SK-N-SH treated with all-trans-retinoic acid at 6 μM for 48 hours (cell line): ENCODE results near the gene KIAA0513.

Experiments used
- ATAC-seq: fragments of 200-7000 bp; cut with Tn5 transposase; 3 replicates; pipeline ENCODE4 v1.9.1; 2020; ENCODE audit warnings: mild to moderate bottlenecking, moderate library complexity
- ARNTL ChIP-seq: fragments of 450-650 bp; formaldehyde crosslinking; IDR thresholded peaks from 2 replicates; pipeline ENCODE4 v1.5.0; 2020; ENCODE audit warnings: low read depth, mild to moderate bottlenecking, moderate library complexity, borderline replicate concordance
- BACH2 ChIP-seq: fragments of 250-450 bp; sonication (Bioruptor Pico); IDR thresholded peaks from 2 replicates; pipeline ENCODE4 v1.9.0; 2021; ENCODE audit warnings: mild to moderate bottlenecking, borderline replicate concordance
- CSDC2 ChIP-seq: fragments of 250-450 bp; sonication (Bioruptor Pico); IDR thresholded peaks from 2 replicates; pipeline ENCODE4 v1.5.0; 2020; ENCODE audit warnings: mild to moderate bottlenecking, moderate library complexity
- ESRRG ChIP-seq: fragments of 250-450 bp; sonication (Bioruptor Pico); IDR thresholded peaks from 2 replicates; pipeline ENCODE4 v1.6.1; 2021; ENCODE audit warnings: mild to moderate bottlenecking
- GLIS3 ChIP-seq: fragments of 250-450 bp; sonication (Bioruptor Pico); IDR thresholded peaks from 2 replicates; pipeline ENCODE4 v1.5.0; 2020; ENCODE audit warnings: mild to moderate bottlenecking, moderate library complexity
- ISL1 ChIP-seq: fragments of 250-450 bp; sonication (Bioruptor Pico); IDR thresholded peaks from 2 replicates; pipeline ENCODE4 v2.1.2; 2022; ENCODE audit warnings: mild to moderate bottlenecking, moderate library complexity
- OSR1 ChIP-seq: fragments of 250-450 bp; sonication (Bioruptor Pico); IDR thresholded peaks from 2 replicates; pipeline ENCODE4 v1.8.0; 2022; ENCODE audit warnings: moderate library complexity, mild to moderate bottlenecking, inconsistent platforms
- PPARA ChIP-seq: fragments of 250-450 bp; sonication (Bioruptor Pico); IDR thresholded peaks from 2 replicates; pipeline ENCODE4 v1.5.0; 2020; ENCODE audit warnings: mild to moderate bottlenecking, borderline replicate concordance
- RARB ChIP-seq: fragments of 250-450 bp; sonication (Bioruptor Pico); IDR thresholded peaks from 2 replicates; pipeline ENCODE4 v1.8.0; 2021; ENCODE audit warnings: mild to moderate bottlenecking, moderate library complexity
- SNAI2 ChIP-seq: fragments of 250-450 bp; sonication (Bioruptor Pico); IDR thresholded peaks from 2 replicates; pipeline ENCODE4 v1.5.0; 2020; ENCODE audit warnings: mild to moderate bottlenecking, moderate library complexity
- TCF4 ChIP-seq: fragments of 250-450 bp; sonication (Bioruptor Pico); IDR thresholded peaks from 2 replicates; pipeline ENCODE4 v1.8.0; 2021; ENCODE audit warnings: mild to moderate bottlenecking, moderate library complexity, borderline replicate concordance
- TOX ChIP-seq: fragments of 250-450 bp; sonication (Bioruptor Pico); IDR thresholded peaks from 2 replicates; pipeline ENCODE4 v1.8.0; 2021; ENCODE audit warnings: mild to moderate bottlenecking, moderate library complexity, borderline replicate concordance
- ZC3H10 ChIP-seq: fragments of 250-450 bp; sonication (Bioruptor Pico); IDR thresholded peaks from 2 replicates; pipeline ENCODE4 v1.5.1; 2021; ENCODE audit warnings: mild to moderate bottlenecking, moderate library complexity
- ZFP3 ChIP-seq: fragments of 250-450 bp; sonication (Bioruptor Pico); IDR thresholded peaks from 2 replicates; pipeline ENCODE4 v1.5.0; 2020; ENCODE audit warnings: mild to moderate bottlenecking, moderate library complexity
- ZFP30 ChIP-seq: fragments of 450-650 bp; formaldehyde crosslinking; IDR thresholded peaks from 2 replicates; pipeline ENCODE4 v1.5.0; 2022; ENCODE audit warnings: mild to moderate bottlenecking, moderate library complexity
- ZNF565 ChIP-seq: fragments of 450-650 bp; formaldehyde crosslinking; conservative IDR thresholded peaks from 2 replicates; pipeline ENCODE4 v1.5.0; 2020; ENCODE audit warnings: low read depth, mild to moderate bottlenecking, moderate library complexity
- ZNF8 ChIP-seq: fragments of 450-650 bp; formaldehyde crosslinking; IDR thresholded peaks from 2 replicates; pipeline ENCODE4 v1.5.0; 2020; ENCODE audit warnings: mild to moderate bottlenecking, moderate library complexity
- TF ChIP-seq, protein P1 (sequence below): fragments of 250-450 bp; sonication (Bioruptor Pico); IDR thresholded peaks from 2 replicates; pipeline ENCODE4 v1.5.0; 2020; ENCODE audit warnings: mild to moderate bottlenecking, moderate library complexity
- TF ChIP-seq, protein P2 (sequence below): fragments of 250-450 bp; sonication (Bioruptor Pico); IDR thresholded peaks from 2 replicates; pipeline ENCODE4 v1.8.0; 2021; ENCODE audit warnings: low read depth, mild to moderate bottlenecking, moderate library complexity, borderline replicate concordance
- TF ChIP-seq, protein P3 (sequence below): fragments of 250-450 bp; sonication (Bioruptor Pico); IDR thresholded peaks from 2 replicates; pipeline ENCODE4 v1.5.1; 2020; ENCODE audit warnings: low read depth, mild to moderate bottlenecking, moderate library complexity
- TF ChIP-seq, protein P4 (sequence below): fragments of 250-450 bp; sonication (Bioruptor Pico); IDR thresholded peaks from 2 replicates; pipeline ENCODE4 v1.5.1; 2021; ENCODE audit warnings: mild to moderate bottlenecking, moderate library complexity
- TF ChIP-seq, protein P5 (sequence below): fragments of 250-450 bp; sonication (Bioruptor Pico); IDR thresholded peaks from 2 replicates; pipeline ENCODE4 v1.8.0; 2020; ENCODE audit warnings: mild to moderate bottlenecking, moderate library complexity, borderline replicate concordance

Gene KIAA0513

DNA sequence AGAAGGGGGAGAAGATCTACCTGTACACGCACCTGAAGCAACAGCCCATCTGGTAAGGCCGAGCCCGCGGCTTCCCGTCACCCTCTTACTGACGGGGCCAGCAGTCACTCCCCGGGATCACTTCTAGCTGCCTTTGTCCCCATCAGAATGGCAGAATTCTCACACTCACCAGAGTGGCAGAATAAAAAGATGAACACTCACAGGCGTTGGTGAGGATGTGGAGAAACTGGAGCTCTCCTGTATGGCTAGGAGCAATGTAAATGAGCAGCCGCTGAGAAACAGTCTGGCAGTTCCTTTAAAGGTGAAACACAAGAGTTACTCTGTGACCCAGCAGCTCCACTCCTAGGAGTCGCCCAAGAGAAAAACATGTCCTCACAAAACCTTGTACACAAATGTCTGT is 51.4 kb downstream of the KIAA0513 start:
- TF ChIP-seq ARNTL (no peak), TCF4 (no peak), SNAI2 (CRISPR knock-in tag) (no peak), ISL1 (no peak), ZC3H10 (CRISPR knock-in tag) (no peak), RARB (no peak), ZFP3 (no peak), ZNF565 (CRISPR knock-in tag) (no peak), GLIS3 (CRISPR knock-in tag) (no peak), TOX (CRISPR knock-in tag) (no peak), ZNF8 (CRISPR knock-in tag) (no peak)
- TF ChIP-seq, protein P1, sequence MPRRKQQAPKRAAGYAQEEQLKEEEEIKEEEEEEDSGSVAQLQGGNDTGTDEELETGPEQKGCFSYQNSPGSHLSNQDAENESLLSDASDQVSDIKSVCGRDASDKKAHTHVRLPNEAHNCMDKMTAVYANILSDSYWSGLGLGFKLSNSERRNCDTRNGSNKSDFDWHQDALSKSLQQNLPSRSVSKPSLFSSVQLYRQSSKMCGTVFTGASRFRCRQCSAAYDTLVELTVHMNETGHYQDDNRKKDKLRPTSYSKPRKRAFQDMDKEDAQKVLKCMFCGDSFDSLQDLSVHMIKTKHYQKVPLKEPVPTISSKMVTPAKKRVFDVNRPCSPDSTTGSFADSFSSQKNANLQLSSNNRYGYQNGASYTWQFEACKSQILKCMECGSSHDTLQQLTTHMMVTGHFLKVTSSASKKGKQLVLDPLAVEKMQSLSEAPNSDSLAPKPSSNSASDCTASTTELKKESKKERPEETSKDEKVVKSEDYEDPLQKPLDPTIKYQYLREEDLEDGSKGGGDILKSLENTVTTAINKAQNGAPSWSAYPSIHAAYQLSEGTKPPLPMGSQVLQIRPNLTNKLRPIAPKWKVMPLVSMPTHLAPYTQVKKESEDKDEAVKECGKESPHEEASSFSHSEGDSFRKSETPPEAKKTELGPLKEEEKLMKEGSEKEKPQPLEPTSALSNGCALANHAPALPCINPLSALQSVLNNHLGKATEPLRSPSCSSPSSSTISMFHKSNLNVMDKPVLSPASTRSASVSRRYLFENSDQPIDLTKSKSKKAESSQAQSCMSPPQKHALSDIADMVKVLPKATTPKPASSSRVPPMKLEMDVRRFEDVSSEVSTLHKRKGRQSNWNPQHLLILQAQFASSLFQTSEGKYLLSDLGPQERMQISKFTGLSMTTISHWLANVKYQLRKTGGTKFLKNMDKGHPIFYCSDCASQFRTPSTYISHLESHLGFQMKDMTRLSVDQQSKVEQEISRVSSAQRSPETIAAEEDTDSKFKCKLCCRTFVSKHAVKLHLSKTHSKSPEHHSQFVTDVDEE (CRISPR knock-in tag) = no peak
- no peak for ATAC-seq

DNA sequence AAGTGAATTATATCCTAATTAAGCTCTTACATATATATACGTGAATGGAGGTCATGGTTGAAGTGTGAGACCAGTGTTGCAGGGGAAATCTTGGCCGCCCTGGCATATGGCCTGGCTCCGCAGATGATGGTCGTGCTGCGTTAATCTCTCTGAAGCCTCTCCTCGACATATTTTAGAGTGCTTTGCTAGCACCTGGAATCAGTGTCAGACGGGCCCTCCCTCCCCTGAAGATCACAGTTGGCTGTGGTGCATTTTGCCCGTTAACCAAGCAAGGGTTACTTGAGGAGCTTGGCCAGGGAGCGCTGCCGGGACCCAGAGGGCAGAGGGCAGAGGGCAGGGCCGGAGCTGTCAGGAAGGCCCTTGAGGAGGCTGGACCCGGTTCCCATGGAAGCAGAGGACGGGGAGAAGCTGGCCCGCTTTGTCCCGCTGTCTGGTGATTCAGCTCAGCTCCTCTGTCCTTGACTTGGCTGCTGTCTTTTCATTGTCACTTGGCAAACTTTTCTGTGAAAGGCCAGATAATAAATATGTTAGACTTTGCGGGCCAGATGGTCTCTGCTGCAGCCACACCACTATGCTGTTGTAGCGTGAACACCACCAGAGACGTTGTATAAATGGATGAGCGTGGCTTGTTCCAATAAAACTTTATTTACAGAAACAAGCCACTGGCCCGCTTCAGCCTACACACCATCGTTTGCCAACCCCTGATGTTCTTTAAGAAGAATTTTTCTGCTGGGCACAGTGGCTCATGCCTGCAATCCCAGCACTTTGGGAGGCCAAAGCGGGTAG is 52.4 kb downstream of the KIAA0513 start:
- TF ChIP-seq OSR1 (CRISPR knock-in tag) (no peak), ZNF565 (CRISPR knock-in tag) (no peak), TOX (CRISPR knock-in tag) (no peak), CSDC2 (CRISPR knock-in tag) (no peak), ZFP30 (CRISPR knock-in tag) (no peak), ZC3H10 (CRISPR knock-in tag) (no peak), ESRRG (no peak)
- no peak for ATAC-seq

DNA sequence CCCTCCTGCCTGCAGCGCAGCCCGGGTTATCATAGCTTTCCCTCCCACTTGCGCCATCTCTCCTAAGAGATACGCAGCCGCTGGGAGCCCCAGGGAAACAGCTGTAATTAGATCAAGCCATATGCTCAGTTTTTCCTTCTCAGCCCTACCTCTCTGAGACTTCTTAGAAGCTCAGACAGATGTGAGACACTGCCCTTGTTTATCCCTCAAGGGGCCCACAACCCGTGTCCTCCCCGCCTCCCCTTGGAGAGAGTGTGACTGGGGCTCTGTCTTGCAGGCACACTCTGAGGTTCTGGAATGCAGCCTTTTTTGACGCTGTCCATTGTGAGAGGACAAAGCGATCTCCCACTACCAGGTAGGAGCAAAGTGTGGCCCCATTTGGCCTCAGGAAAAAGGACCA is 53.4 kb downstream of the KIAA0513 start:
- no peak for ATAC-seq
- no peak for TF ChIP-seq ZC3H10 (CRISPR knock-in tag)
- TF ChIP-seq, protein P1 (CRISPR knock-in tag) = no peak
- TF ChIP-seq BACH2 (CRISPR knock-in tag) = no peak
- TF ChIP-seq, protein P2, sequence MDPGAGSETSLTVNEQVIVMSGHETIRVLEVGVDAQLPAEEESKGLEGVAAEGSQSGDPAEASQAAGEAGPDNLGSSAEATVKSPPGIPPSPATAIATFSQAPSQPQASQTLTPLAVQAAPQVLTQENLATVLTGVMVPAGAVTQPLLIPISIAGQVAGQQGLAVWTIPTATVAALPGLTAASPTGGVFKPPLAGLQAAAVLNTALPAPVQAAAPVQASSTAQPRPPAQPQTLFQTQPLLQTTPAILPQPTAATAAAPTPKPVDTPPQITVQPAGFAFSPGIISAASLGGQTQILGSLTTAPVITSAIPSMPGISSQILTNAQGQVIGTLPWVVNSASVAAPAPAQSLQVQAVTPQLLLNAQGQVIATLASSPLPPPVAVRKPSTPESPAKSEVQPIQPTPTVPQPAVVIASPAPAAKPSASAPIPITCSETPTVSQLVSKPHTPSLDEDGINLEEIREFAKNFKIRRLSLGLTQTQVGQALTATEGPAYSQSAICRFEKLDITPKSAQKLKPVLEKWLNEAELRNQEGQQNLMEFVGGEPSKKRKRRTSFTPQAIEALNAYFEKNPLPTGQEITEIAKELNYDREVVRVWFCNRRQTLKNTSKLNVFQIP (CRISPR knock-in tag) = no peak
- no peak for TF ChIP-seq RARB
- TF ChIP-seq ISL1 = no peak
- no peak for TF ChIP-seq ARNTL
- TF ChIP-seq ZFP3 = no peak
- TF ChIP-seq ESRRG = no peak
- TF ChIP-seq PPARA (CRISPR knock-in tag) = no peak
- TF ChIP-seq, protein P3, sequence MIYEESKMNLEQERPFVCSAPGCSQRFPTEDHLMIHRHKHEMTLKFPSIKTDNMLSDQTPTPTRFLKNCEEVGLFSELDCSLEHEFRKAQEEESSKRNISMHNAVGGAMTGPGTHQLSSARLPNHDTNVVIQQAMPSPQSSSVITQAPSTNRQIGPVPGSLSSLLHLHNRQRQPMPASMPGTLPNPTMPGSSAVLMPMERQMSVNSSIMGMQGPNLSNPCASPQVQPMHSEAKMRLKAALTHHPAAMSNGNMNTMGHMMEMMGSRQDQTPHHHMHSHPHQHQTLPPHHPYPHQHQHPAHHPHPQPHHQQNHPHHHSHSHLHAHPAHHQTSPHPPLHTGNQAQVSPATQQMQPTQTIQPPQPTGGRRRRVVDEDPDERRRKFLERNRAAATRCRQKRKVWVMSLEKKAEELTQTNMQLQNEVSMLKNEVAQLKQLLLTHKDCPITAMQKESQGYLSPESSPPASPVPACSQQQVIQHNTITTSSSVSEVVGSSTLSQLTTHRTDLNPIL (CRISPR knock-in tag) = no peak
- TF ChIP-seq, protein P4, sequence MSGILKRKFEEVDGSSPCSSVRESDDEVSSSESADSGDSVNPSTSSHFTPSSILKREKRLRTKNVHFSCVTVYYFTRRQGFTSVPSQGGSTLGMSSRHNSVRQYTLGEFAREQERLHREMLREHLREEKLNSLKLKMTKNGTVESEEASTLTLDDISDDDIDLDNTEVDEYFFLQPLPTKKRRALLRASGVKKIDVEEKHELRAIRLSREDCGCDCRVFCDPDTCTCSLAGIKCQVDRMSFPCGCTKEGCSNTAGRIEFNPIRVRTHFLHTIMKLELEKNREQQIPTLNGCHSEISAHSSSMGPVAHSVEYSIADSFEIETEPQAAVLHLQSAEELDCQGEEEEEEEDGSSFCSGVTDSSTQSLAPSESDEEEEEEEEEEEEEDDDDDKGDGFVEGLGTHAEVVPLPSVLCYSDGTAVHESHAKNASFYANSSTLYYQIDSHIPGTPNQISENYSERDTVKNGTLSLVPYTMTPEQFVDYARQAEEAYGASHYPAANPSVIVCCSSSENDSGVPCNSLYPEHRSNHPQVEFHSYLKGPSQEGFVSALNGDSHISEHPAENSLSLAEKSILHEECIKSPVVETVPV (CRISPR knock-in tag) = no peak
- no peak for TF ChIP-seq TCF4
- TF ChIP-seq GLIS3 (CRISPR knock-in tag) = no peak
- no peak for TF ChIP-seq OSR1 (CRISPR knock-in tag)
- no peak for TF ChIP-seq SNAI2 (CRISPR knock-in tag)
- TF ChIP-seq, protein P5, sequence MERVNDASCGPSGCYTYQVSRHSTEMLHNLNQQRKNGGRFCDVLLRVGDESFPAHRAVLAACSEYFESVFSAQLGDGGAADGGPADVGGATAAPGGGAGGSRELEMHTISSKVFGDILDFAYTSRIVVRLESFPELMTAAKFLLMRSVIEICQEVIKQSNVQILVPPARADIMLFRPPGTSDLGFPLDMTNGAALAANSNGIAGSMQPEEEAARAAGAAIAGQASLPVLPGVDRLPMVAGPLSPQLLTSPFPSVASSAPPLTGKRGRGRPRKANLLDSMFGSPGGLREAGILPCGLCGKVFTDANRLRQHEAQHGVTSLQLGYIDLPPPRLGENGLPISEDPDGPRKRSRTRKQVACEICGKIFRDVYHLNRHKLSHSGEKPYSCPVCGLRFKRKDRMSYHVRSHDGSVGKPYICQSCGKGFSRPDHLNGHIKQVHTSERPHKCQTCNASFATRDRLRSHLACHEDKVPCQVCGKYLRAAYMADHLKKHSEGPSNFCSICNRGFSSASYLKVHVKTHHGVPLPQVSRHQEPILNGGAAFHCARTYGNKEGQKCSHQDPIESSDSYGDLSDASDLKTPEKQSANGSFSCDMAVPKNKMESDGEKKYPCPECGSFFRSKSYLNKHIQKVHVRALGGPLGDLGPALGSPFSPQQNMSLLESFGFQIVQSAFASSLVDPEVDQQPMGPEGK (CRISPR knock-in tag) = no peak
- TF ChIP-seq CSDC2 (CRISPR knock-in tag) = no peak
- TF ChIP-seq TOX (CRISPR knock-in tag) = no peak
